IPS DF 6.9 (cell line): ENCODE measurements around the gene SLC5A2.

ENCODE experiments used
- DNase-seq: peaks from one replicate; pipeline ENCODE4 v3.0.0-alpha.2; 2013; ENCODE audit warnings: low read depth, low spot score
- H3K27ac ChIP-seq: one replicate; pipeline ENCODE4 v1.5.1; 2013; ENCODE audit warnings: low read length, control low read depth
- H3K27me3 ChIP-seq: 2 replicates; pipeline ENCODE4 v1.6.1; 2013; ENCODE audit warnings: mild to moderate bottlenecking, low read length; ENCODE audit not compliant: control insufficient read depth, insufficient read depth
- H3K36me3 ChIP-seq: 2 replicates; pipeline ENCODE4 v1.6.1; 2013; ENCODE audit warnings: low read length; ENCODE audit not compliant: control insufficient read depth, insufficient read depth
- H3K4me1 ChIP-seq: 2 replicates; pipeline ENCODE4 v1.6.1; 2013; ENCODE audit warnings: low read length; ENCODE audit not compliant: control insufficient read depth, insufficient read depth
- H3K4me3 ChIP-seq: 2 replicates; pipeline ENCODE4 v1.5.1; 2013; ENCODE audit warnings: mild to moderate bottlenecking, low read length
- H3K9me3 ChIP-seq: 2 replicates; pipeline ENCODE4 v1.6.1; 2013; ENCODE audit warnings: low read length, inconsistent platforms; ENCODE audit not compliant: control insufficient read depth, insufficient read depth
- WGBS: extraction: QIAGEN DNeasy Blood & Tissue Kit; methylation state at CpG from one replicate; pipeline ENCODE4 v1.1.7; 2013; ENCODE audit warnings: mixed read lengths, missing lambda C conversion rate; ENCODE audit not compliant: insufficient read length, insufficient coverage; 5-methylcytosine and 5-hydroxymethylcytosine counted together

The SLC5A2 gene

DNA sequence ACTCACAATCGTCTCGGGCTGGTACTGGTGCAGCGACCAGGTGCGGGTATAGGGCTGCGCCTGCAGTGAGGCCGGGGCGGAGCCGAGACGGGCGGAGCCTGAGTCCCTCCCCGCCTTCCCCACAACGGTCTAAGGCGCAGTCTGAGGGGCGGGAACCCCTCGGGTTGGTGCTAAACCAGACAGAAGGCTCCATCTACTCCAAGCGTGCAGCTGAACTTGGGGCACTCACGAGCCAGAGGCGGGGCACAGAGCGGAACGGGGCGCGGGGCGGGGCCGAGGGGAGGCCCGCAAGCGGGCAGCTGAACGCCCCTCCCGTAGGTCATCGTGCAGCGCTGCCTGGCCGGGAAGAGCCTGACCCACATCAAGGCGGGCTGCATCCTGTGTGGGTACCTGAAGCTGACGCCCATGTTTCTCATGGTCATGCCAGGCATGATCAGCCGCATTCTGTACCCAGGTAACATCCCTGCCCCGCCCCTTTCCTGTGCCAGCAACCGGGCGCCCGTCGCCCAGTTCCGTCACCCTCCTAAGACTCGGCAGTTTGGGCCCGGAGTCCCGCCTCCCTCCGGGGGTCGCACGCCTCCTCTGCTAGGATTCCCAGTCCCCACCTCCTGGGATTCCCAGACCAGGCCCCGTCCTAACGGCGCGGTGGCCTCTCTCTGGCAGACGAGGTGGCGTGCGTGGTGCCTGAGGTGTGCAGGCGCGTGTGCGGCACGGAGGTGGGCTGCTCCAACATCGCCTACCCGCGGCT is 5.0 kb downstream of the SLC5A2 start:
- DNase-seq = no peak

GRCh38 chr16:31488468-31489297 is 5.8 kb downstream of the SLC5A2 start:
- Histone ChIP-seq H3K36me3 (no peaks in the 10 kb centered on the region), H3K4me1 (peaks cover 3% of the 10 kb centered on the region; the same call in 1 of the 2 replicates), H3K4me3 (peak overlapping the region; percentile 47; the same call in 1 of the 2 replicates), H3K27ac (no peak overlapping the region), H3K9me3 (no peaks in the 10 kb centered on the region), H3K27me3 (peaks cover 8% of the 10 kb centered on the region; the same call in 1 of the 2 replicates)
- no CpG with 5 or more reads among the region's 77 CpGs for WGBS
- DNase-seq = no peak

More for the DNA sequence above, 5.0 kb downstream of the SLC5A2 start:
- no CpG with 5 or more reads among the region's 60 CpGs for WGBS
- H3K9me3 ChIP-seq = no peaks in the 10 kb centered on the region
- H3K4me3 ChIP-seq = peak overlapping the region; percentile 47; the same call in 1 of the 2 replicates
- H3K27ac ChIP-seq = no peak overlapping the region
- peaks cover 3% of the 10 kb centered on the region; the same call in 1 of the 2 replicates for H3K4me1 ChIP-seq
- H3K36me3 ChIP-seq = no peaks in the 10 kb centered on the region
- H3K27me3 ChIP-seq = peaks cover 8% of the 10 kb centered on the region; the same call in 1 of the 2 replicates

DNA sequence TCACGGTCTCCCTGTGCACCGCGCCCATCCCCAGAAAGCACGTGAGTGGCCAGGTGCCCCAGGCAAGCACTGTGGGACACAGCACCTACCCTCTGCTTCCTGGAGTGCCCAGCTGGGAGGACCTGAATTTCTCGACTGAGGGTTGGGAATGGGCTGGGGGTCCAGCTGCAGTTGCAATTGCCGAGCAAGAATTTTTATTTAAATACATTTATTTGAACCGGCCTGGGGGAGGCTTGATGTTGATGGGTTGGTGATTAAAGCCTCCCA is 6.3 kb downstream of the SLC5A2 start:
- no CpG with 5 or more reads among the region's 7 CpGs for WGBS
- DNase-seq = no peak

DNA sequence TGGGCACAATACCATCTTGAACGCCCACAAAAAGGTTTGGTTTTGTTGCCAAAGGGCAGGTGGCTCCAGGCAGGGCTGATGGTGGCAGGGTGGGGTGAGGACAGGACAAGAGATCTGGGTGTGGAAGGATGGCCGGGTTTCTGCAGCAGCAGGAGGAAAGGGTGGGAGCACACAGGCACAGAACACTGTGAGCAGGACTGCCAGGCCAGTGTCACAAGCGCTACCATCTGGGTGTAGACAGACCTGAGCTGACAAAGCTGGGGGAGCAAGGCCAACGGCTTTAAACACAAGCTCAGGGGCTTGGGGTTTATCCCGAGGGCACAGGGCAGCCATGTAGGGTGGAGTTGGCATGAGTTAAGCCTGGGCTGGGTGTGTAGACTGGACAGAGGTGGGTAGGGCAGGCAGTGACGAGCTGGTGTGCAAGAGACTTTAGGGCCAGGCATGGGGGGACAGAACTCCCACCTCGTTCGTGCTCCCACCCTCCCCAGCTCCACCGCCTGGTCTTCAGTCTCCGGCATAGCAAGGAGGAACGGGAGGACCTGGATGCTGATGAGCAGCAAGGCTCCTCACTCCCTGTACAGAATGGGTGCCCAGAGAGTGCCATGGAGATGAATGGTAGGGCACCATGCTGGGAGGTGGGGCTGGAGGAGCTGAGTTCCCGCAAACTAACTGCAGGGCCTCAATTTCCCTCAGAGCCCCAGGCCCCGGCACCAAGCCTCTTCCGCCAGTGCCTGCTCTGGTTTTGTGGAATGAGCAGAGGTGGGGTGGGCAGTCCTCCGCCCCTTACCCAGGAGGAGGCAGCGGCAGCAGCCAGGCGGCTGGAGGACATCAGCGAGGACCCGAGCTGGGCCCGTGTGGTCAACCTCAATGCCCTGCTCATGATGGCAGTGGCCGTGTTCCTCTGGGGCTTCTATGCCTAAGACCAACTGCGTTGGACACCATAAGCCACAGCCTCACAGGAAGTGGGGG is 7.0 kb downstream of the SLC5A2 start:
- WGBS = no CpG with 5 or more reads among the region's 22 CpGs
- DNase-seq = no peak
- H3K4me1 ChIP-seq = no peaks in the 10 kb centered on the region
- H3K9me3 ChIP-seq = no peaks in the 10 kb centered on the region
- no peak overlapping the region for H3K27ac ChIP-seq
- no peak overlapping the region for H3K4me3 ChIP-seq
- H3K27me3 ChIP-seq = peaks cover 8% of the 10 kb centered on the region; the same call in 1 of the 2 replicates
- no peaks in the 10 kb centered on the region for H3K36me3 ChIP-seq

More for the DNA sequence above, 6.3 kb downstream of the SLC5A2 start:
- peaks cover 3% of the 10 kb centered on the region; the same call in 1 of the 2 replicates for H3K4me1 ChIP-seq
- H3K9me3 ChIP-seq = no peaks in the 10 kb centered on the region
- no peaks in the 10 kb centered on the region for H3K36me3 ChIP-seq
- H3K27ac ChIP-seq = no peak overlapping the region
- no peak overlapping the region for H3K4me3 ChIP-seq
- H3K27me3 ChIP-seq = peaks cover 8% of the 10 kb centered on the region; the same call in 1 of the 2 replicates

- H3K27me3 ChIP-seq = peaks cover 2% of the 10 kb centered on the region; the same call in 1 of the 2 replicates
- no peak overlapping the region for H3K27ac ChIP-seq
- no peak for DNase-seq
- H3K36me3 ChIP-seq = 0 out of 2 replicates have a peak, but pooled peaks cover 6% of the 10 kb centered on the region
- no peak overlapping the region for H3K4me3 ChIP-seq
- H3K4me1 ChIP-seq = no peaks in the 10 kb centered on the region
- WGBS = no CpG with 5 or more reads among the region's 8 CpGs
- H3K9me3 ChIP-seq = no peaks in the 10 kb centered on the region
These were observed 9.0 kb downstream of the SLC5A2 start for GRCh38 chr16:31491778-31492418.

- H3K9me3 ChIP-seq = no peaks in the 10 kb centered on the region
- peaks cover 2% of the 10 kb centered on the region; the same call in 1 of the 2 replicates for H3K27me3 ChIP-seq
- no peak for DNase-seq
- no CpG with 5 or more reads among the region's 18 CpGs for WGBS
- no peak overlapping the region for H3K27ac ChIP-seq
- no peak overlapping the region for H3K4me3 ChIP-seq
- H3K36me3 ChIP-seq = 0 out of 2 replicates have a peak, but pooled peaks cover 6% of the 10 kb centered on the region
- no peaks in the 10 kb centered on the region for H3K4me1 ChIP-seq
These were observed 10.7 kb downstream of the SLC5A2 start for GRCh38 chr16:31493506-31494125.

- Histone ChIP-seq H3K27ac (no peak overlapping the region), H3K27me3 (no peaks in the 10 kb centered on the region), H3K4me3 (no peak overlapping the region; the same call in 1 of the 2 replicates), H3K9me3 (no peaks in the 10 kb centered on the region), H3K36me3 (0 out of 2 replicates have a peak, but pooled peaks cover 6% of the 10 kb centered on the region), H3K4me1 (no peaks in the 10 kb centered on the region)
- no CpG with 5 or more reads among the region's 10 CpGs for WGBS
- DNase-seq = no peak
These were observed 13.7 kb downstream of the SLC5A2 start for GRCh38 chr16:31496670-31497069.

GRCh38 chr16:31498493-31498892 is 15.6 kb downstream of the SLC5A2 start:
- no peak for DNase-seq
- peaks cover 4% of the 10 kb centered on the region for H3K4me1 ChIP-seq
- 0 out of 2 replicates have a peak, but pooled peaks cover 6% of the 10 kb centered on the region for H3K36me3 ChIP-seq
- no peaks in the 10 kb centered on the region for H3K9me3 ChIP-seq
- H3K27ac ChIP-seq = no peak overlapping the region
- H3K27me3 ChIP-seq = no peaks in the 10 kb centered on the region
- no peak overlapping the region for H3K4me3 ChIP-seq
- WGBS = no CpG with 5 or more reads among the region's 8 CpGs

- no peaks in the 10 kb centered on the region for H3K9me3 ChIP-seq
- peaks cover 4% of the 10 kb centered on the region for H3K4me1 ChIP-seq
- H3K4me3 ChIP-seq = no peak overlapping the region
- H3K27me3 ChIP-seq = no peaks in the 10 kb centered on the region
- 0 out of 2 replicates have a peak, but pooled peaks cover 6% of the 10 kb centered on the region for H3K36me3 ChIP-seq
- H3K27ac ChIP-seq = no peak overlapping the region
- DNase-seq = no peak
- WGBS = no CpG with 5 or more reads among the region's 8 CpGs
These were observed 17.0 kb downstream of the SLC5A2 start for GRCh38 chr16:31499928-31500327.
